C4-2B (cell line): ENCODE measurements around the gene IL27RA.

Source experiments
- ZFX ChIP-seq: fragments of 450-650 bp; IDR thresholded peaks from 2 replicates; pipeline ENCODE4 v1.6.1; 2017
- TF ChIP-seq, protein P1 (sequence below): fragments of 450-650 bp; conservative IDR thresholded peaks from 2 replicates; pipeline ENCODE4 v1.5.1; 2017; ENCODE audit warnings: mild to moderate bottlenecking

DNA sequence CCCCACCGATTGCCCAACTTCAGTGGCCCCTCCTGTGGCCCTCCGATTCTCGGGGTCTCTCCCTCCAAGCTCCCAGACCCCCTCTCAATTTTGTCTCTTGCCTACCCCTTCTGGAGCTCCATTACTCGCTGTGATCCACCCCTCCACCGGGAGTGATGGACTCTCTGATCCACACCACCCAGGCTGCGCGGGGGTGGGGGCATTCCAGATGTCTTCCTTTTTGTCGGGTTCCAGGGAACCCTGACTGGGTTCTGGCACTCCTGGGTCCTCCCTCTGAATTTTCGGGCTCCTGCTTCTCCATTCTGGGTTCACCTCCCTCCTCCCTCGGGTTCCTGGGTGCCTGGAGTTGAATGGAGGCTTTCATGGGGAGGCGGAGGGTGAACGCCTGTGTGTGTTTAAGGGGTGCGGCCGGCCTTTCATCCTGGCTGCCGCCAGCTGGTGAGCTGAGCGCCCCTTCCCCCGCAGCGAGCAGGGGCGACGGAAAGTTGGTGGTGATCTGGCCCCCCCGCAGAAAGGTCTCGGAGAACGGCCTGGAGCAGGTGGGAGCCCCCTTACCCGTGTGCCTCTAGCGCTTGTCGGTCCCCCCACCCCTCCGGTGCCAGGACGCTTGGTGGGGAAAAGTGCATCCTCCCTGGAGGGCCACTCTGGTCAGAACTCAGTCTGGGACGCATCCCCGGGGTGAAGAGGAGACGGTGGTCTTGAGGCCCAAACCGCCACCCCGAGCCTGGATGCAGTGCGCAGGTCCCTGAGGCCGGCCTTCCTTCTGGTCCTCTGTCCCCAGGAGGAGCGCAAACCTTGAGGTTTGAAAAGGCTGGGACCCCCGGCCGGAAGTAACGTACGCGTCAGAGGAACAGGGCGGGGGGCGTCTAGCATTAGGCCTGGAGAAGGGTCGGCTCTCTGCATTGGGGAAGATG lies 42.6 kb downstream of the IL27RA start:
- TF ChIP-seq, protein P1, sequence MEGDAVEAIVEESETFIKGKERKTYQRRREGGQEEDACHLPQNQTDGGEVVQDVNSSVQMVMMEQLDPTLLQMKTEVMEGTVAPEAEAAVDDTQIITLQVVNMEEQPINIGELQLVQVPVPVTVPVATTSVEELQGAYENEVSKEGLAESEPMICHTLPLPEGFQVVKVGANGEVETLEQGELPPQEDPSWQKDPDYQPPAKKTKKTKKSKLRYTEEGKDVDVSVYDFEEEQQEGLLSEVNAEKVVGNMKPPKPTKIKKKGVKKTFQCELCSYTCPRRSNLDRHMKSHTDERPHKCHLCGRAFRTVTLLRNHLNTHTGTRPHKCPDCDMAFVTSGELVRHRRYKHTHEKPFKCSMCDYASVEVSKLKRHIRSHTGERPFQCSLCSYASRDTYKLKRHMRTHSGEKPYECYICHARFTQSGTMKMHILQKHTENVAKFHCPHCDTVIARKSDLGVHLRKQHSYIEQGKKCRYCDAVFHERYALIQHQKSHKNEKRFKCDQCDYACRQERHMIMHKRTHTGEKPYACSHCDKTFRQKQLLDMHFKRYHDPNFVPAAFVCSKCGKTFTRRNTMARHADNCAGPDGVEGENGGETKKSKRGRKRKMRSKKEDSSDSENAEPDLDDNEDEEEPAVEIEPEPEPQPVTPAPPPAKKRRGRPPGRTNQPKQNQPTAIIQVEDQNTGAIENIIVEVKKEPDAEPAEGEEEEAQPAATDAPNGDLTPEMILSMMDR: no peak
- TF ChIP-seq ZFX: no peak
